Neural progenitor cell (in vitro differentiated cells): ENCODE results near the gene ZFP36L2.
A peak's percentile ranks its signal among the peaks of the same experiment; 100 is the strongest.

Source experiments
- CTCF ChIP-seq: fragments of 200-600 bp; sonication (generic); IDR thresholded peaks from 2 replicates; pipeline ENCODE4 v1.5.1; 2017; ENCODE audit warnings: antibody characterized with exemption, mild to moderate bottlenecking
- EZH2 ChIP-seq: fragments of 200-600 bp; sonication (generic); IDR thresholded peaks from 2 replicates; pipeline ENCODE4 v1.6.1; 2017; ENCODE audit warnings: antibody characterized with exemption, mild to moderate bottlenecking, moderate library complexity

- peak; percentile 38 for TF ChIP-seq CTCF
- TF ChIP-seq EZH2 = no peak
These were observed 44.7 kb upstream of the ZFP36L2 start for GRCh38 chr2:43270930-43271615.
